Measurements from ENCODE around the gene OOEP. TPM values are rescaled to one million over a fixed set of nuclear protein-coding genes. Genes with fewer than 3 reads are reported as not detected.

Gene OOEP
- total and polyA plus RNA-seq, 2 of the 4 experiments (the other 2 are of a cell fraction) = not detected

GRCh38 chr6:73369157-73369556, 540 bp downstream of the OOEP start:
- H2AK5ac ChIP-seq (ENCODE audit: low read depth, low read length) = no peak overlapping the region
- H3K27ac ChIP-seq (ENCODE audit: insufficient read depth, low read length) = no peak overlapping the region
- H3K36me3 ChIP-seq (ENCODE audit: control insufficient read depth, insufficient read depth, low read length) = no peaks in the 10 kb centered on the region
- H4K5ac ChIP-seq (ENCODE audit: low read depth, low read length) = no peak overlapping the region
- ATAC-seq (ENCODE audit: low read depth) = no peak
- no peak for DNase-seq
- H2AFZ ChIP-seq (replicated peaks; ENCODE audit: low read length, poor library complexity) = no peak overlapping the region
- H3K14ac ChIP-seq (replicated peaks; ENCODE audit: low read depth, low read length) = no peak overlapping the region
- H2BK15ac ChIP-seq (ENCODE audit: low read depth, low read length) = no peak overlapping the region
- no peak overlapping the region for H3K9ac ChIP-seq (ENCODE audit: low read depth, low read length)
- no peak overlapping the region for H4K91ac ChIP-seq (ENCODE audit: insufficient read depth, low read depth, low read length)
- H3K9me1 ChIP-seq (ENCODE audit: insufficient read depth, low read length) = no peaks in the 10 kb centered on the region
- H2AK9ac ChIP-seq (replicated peaks; ENCODE audit: low read depth, low read length, poor library complexity) = no peak overlapping the region
- no peak overlapping the region for H2BK5ac ChIP-seq (ENCODE audit: low read depth, low read length, poor library complexity, severe bottlenecking)
- TF ChIP-seq, protein P1, sequence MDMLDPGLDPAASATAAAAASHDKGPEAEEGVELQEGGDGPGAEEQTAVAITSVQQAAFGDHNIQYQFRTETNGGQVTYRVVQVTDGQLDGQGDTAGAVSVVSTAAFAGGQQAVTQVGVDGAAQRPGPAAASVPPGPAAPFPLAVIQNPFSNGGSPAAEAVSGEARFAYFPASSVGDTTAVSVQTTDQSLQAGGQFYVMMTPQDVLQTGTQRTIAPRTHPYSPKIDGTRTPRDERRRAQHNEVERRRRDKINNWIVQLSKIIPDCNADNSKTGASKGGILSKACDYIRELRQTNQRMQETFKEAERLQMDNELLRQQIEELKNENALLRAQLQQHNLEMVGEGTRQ (IDR thresholded peaks at IDR 0.05; ENCODE audit: low read depth, low read length) = no peak
- H3K56ac ChIP-seq (ENCODE audit: extremely low read depth, insufficient read depth, low read length) = no peak overlapping the region
- ChIA-PET CTCF (interaction anchor here (0.6 kb wide), 1 partner anchor 14 kb away, joined by 4 read pairs; no protein-coding TSS in a partner anchor), POLR2A (ENCODE audit: unreplicated experiment) (no interaction called here)
- peaks cover 3% of the 10 kb centered on the region for H3K27me3 ChIP-seq (ENCODE audit: control insufficient read depth, insufficient read depth, low read length)
- BruUV-seq (replicated peaks) = no TSS peak
- no peak overlapping the region for H3K23ac ChIP-seq (ENCODE audit: low read depth, low read length)
- H4K8ac ChIP-seq (ENCODE audit: low read depth in 2 of 2, low read length in 2 of 2) = no peak overlapping the region
- H2BK20ac ChIP-seq (ENCODE audit: low read depth, low read length) = no peak overlapping the region
- no peaks in the 10 kb centered on the region for H4K20me1 ChIP-seq (ENCODE audit: insufficient read depth, low read length)
- intact Hi-C loops (cut with micrococcal nuclease) (no loop called here), dilution Hi-C loops (cut with HindIII; ENCODE audit: low sequenced_read_pairs, unreplicated experiment) (no loop called here), in situ Hi-C loops (cut with MboI; ENCODE audit: low sequenced_read_pairs) (no loop called here)
- no peak overlapping the region for H3K4me3 ChIP-seq (ENCODE audit: insufficient read depth, low read depth, low read length)
- no peak overlapping the region for H3K4me2 ChIP-seq (ENCODE audit: low read depth, low read length)
- no peaks in the 10 kb centered on the region for H3K79me1 ChIP-seq (ENCODE audit: low read depth in 1 of 2, low read length in 2 of 2)
- 86% methylated on average over 6 of the region's 14 CpGs; no CpG with 5 or more reads in 1 of the 2 experiments for WGBS, 2 experiments (ENCODE audit: extremely low coverage in 2 of 2, insufficient read length in 1 of 2)
- H3K9me3 ChIP-seq (ENCODE audit: control insufficient read depth, insufficient read depth, low read length) = peaks cover 10% of the 10 kb centered on the region
- no peaks in the 10 kb centered on the region for H3K4me1 ChIP-seq (ENCODE audit: control insufficient read depth, insufficient read depth, low read length)
- no peak overlapping the region for H3K4ac ChIP-seq (ENCODE audit: low read depth, low read length)
- H2BK120ac ChIP-seq (ENCODE audit: low read depth, low read length) = no peak overlapping the region
- no peak overlapping the region for H3K18ac ChIP-seq (ENCODE audit: low read depth, low read length)
